ENCODE results near the gene VPS72. TPM values are rescaled to one million over a fixed set of nuclear protein-coding genes. Genes with fewer than 3 reads are reported as not detected.
A peak's percentile ranks its signal among the peaks of the same experiment; 100 is the strongest.
"Not testable (repeated sequence)": the region's sequence is repeated elsewhere in the genome, so short reads cannot be mapped to it uniquely, and the experiment has no call there.

VPS72 gene
- total RNA-seq, 1 donor from 2014 or later = 83.5 TPM

DNA sequence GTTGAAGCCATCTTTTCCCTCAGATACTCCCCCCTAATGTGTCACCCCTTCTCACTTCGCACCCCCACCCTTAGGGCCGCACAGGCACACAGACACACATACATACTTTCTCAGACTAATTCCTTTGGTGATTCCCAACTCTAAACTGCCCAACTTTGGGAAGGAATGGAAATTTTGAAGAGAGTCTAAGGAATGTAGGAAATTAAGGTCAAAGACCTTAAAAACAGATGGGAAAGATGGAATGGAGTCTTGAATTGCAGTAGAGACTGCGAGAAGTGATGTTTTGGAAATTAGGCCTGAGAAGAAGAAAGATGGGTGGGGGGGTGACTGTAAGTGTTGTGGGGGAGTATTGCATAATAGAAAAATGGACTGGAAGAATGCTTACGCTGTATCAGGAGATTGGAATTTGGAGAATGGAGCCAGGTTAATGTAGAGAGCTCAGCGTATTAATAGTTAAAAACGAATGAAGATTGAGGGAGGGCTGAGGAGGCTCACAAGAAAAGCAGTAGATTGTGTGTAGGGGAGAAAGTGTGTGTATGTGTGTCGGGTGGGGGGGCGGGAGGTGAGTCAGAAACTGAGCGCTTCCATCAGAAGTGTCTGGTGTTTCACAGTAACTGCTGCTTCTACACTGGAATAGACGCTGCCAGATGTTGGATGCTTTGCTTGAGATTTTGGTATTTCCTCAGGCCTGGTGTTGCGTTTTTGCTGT is 10.0 kb upstream of the VPS72 start:
- peaks cover 13% of the 10 kb centered on the region for H3K27me3 Mint-ChIP-seq (ENCODE audit: unreplicated experiment)
- H3K4me1 Mint-ChIP-seq (ENCODE audit: unreplicated experiment) = peaks cover 30% of the 10 kb centered on the region
- H3K4me3 Mint-ChIP-seq (ENCODE audit: unreplicated experiment) = peak overlapping the region; percentile 99
- no peaks in the 10 kb centered on the region for H3K9me3 Mint-ChIP-seq (ENCODE audit: unreplicated experiment)
- H3K36me3 Mint-ChIP-seq (ENCODE audit: low read depth, unreplicated experiment) = peaks cover 13% of the 10 kb centered on the region
- no peak for TF ChIP-seq CTCF (IDR thresholded peaks at IDR 0.05; ENCODE audit: unreplicated experiment)
- no peak for DNase-seq (ENCODE audit: low spot score)
- H3K27ac Mint-ChIP-seq (ENCODE audit: unreplicated experiment) = peak overlapping the region; percentile 93

DNA sequence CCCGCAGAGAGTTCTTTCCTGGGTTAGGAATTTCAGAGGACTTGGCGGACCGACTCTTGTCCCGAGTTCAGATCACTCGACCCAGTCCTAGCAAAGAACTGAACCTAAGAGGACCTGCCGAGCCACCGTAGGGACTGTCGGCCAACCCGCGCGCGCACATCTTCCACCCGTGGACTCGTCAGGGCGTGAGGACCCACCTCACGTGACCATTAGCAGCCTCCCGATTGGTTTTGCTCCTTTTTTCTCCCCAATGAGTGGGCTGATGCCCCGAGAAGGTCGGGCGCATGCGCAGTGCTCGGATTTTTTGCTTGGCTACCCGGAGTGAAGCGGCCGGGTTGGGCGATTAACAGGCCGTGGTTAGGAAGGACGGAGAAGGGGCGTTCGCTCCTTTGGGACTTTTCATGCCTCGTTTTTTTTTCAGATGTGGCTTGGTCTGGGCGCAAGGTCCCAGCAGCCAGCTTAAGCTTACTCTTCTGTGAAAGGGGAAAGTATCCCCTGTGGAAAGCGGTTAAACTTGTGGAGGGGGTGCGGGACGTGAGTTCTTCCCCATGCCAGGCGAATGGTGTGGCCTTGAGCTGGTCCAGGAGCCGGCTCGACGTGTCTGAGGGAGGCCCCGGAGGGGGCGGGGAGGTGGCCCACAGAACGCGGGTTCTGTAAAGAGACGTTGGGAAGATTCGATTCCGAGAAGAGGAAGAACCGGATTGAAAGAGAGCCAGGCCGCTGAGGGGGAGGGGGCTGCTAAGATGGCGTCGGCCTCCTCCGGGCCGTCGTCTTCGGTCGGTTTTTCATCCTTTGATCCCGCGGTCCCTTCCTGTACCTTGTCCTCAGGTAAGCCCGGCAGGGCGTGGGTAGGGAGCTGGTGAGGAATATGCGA is 8.5 kb upstream of the VPS72 start, which contains the start of gene PIP5K1A:
TSS of gene PIP5K1A (plus strand) at position 299 of the 874 bp plus-strand sequence. CDS start at position 744, 445 bp downstream.
- Mint-ChIP-seq H3K27ac (ENCODE audit: unreplicated experiment) (peak within 1 kb of the TSS; percentile 93), H3K4me1 (ENCODE audit: unreplicated experiment) (peaks cover 30% of the 10 kb centered on the region), H3K36me3 (ENCODE audit: low read depth, unreplicated experiment) (peaks cover 9% of the 10 kb centered on the region)

DNA sequence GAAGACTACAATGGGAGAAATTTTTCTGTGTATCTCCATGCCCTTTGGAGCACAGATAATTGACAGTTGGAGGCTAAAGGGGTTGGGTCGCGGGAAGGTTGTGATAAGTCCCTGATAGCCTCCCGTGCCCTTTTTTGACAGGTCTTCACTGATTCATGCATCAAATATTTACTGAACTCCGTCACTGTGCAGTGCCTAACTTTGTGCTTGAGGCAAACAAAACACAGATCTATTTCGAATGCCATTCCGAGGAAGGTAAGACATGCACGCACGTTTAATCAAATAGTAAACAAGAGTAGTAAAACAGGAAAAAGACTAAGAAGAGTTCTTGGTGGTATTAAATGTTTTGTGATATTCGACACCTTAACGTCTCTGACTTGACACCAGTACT is 7.9 kb upstream of the VPS72 start:
- H3K4me3 Mint-ChIP-seq (ENCODE audit: unreplicated experiment) = peak overlapping the region; percentile 99
- no peaks in the 10 kb centered on the region for H3K9me3 Mint-ChIP-seq (ENCODE audit: unreplicated experiment)
- no peak for TF ChIP-seq CTCF (IDR thresholded peaks at IDR 0.05; ENCODE audit: unreplicated experiment)
- H3K27me3 Mint-ChIP-seq (ENCODE audit: unreplicated experiment) = peaks cover 17% of the 10 kb centered on the region
- no peak for DNase-seq (ENCODE audit: low spot score)
- peaks cover 30% of the 10 kb centered on the region for H3K4me1 Mint-ChIP-seq (ENCODE audit: unreplicated experiment)
- peaks cover 9% of the 10 kb centered on the region for H3K36me3 Mint-ChIP-seq (ENCODE audit: low read depth, unreplicated experiment)
- H3K27ac Mint-ChIP-seq (ENCODE audit: unreplicated experiment) = peak overlapping the region; percentile 93

More for the DNA sequence above, 8.5 kb upstream of the VPS72 start, which contains the start of gene PIP5K1A:
- Mint-ChIP-seq H3K4me3 (ENCODE audit: unreplicated experiment) (peak within 1 kb of the TSS; percentile 99), H3K27me3 (ENCODE audit: unreplicated experiment) (peaks cover 17% of the 10 kb centered on the region), H3K9me3 (ENCODE audit: unreplicated experiment) (no peaks in the 10 kb centered on the region)
- TF ChIP-seq CTCF (IDR thresholded peaks at IDR 0.05; ENCODE audit: unreplicated experiment) = no peak
- DNase-seq (ENCODE audit: low spot score) = peak; percentile 99

- peak; percentile 27 for TF ChIP-seq CTCF (IDR thresholded peaks at IDR 0.05; ENCODE audit: unreplicated experiment)
- H3K4me3 Mint-ChIP-seq (ENCODE audit: unreplicated experiment) = peak overlapping the region; percentile 65
Observed at GRCh38 chr1:151196292-151196800, 6.3 kb upstream of the VPS72 start.

DNA sequence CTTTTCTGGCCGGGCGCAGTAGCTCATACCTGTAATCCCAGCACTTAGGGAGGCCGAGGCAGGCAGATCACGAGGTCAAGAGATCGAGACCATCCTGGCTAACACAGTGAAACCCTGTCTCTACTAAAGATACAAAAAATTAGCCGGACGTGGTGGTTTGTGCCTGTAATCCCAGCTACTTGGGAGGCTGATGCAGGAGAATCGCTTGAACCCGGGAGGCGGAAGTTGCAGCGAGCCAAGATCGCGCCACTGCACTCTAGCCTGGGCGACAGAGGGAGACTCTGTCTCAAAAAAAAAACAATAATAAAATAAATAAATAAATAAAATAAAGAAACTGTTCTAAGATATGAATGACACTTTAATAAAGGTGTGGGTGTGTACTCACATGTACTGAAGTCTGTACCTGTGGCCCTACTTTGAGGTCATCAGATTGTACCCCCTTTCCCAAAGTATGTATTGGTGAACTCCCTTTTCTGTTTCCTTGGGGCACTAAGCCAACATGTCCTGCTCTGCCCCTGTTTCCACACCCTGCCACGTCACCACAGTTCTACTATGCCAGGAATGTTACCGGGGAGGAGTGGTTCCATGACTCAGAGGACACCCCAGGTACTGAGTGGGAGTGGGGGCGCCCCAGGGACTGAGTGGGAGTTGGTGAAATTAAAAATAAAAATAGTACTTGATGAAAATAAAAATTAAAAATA is 5.0 kb upstream of the VPS72 start:
- not testable (repeated sequence) for H3K27ac Mint-ChIP-seq (ENCODE audit: unreplicated experiment); H3K4me3 Mint-ChIP-seq (ENCODE audit: unreplicated experiment); H3K9me3 Mint-ChIP-seq (ENCODE audit: unreplicated experiment); DNase-seq (ENCODE audit: low spot score)
- Mint-ChIP-seq H3K27me3 (ENCODE audit: unreplicated experiment) (peaks cover 17% of the 10 kb centered on the region), H3K4me1 (ENCODE audit: unreplicated experiment) (peaks cover 24% of the 10 kb centered on the region), H3K36me3 (ENCODE audit: low read depth, unreplicated experiment) (peaks cover 11% of the 10 kb centered on the region)

More at GRCh38 chr1:151196292-151196800, 6.3 kb upstream of the VPS72 start:
- H3K27me3 Mint-ChIP-seq (ENCODE audit: unreplicated experiment) = peaks cover 17% of the 10 kb centered on the region
- no peaks in the 10 kb centered on the region for H3K9me3 Mint-ChIP-seq (ENCODE audit: unreplicated experiment)
- H3K4me1 Mint-ChIP-seq (ENCODE audit: unreplicated experiment) = peaks cover 24% of the 10 kb centered on the region
- DNase-seq (ENCODE audit: low spot score) = peak; percentile 45
- H3K36me3 Mint-ChIP-seq (ENCODE audit: low read depth, unreplicated experiment) = peaks cover 9% of the 10 kb centered on the region
- no peak overlapping the region for H3K27ac Mint-ChIP-seq (ENCODE audit: unreplicated experiment)

All from endothelial cell (in vitro differentiated cells).